Activated CD8-positive, alpha-beta memory T cell treated with anti-CD3 and anti-CD28 coated beads, Interleukin-2, amount 50 U/mL, for 1 hour (primary cell): ENCODE results near the gene PXYLP1.

Experiments used
- DNase-seq: peaks from one replicate; pipeline ENCODE4 v3.0.0-alpha.2; 2020; ENCODE audit errors: extremely low read depth

Gene PXYLP1

DNA sequence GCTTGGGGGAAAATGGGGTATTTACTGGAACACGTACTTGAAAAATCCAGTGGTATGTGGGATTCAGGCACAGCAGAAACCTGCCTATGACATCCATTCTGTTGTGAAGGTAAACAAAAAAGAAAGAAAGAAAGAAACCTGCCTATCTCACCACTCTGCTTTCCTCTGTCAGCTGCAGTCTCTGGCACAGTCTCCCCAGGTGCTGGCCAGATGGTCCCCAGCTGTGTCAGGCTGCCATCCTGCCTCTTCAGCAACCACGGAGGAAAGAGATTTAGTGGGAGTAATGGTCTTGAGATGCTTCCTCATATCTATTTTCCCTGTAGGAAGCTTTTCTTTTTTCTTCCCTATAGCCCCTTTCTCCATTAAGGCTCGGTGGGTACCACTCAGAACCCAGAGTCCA is 2.5 kb upstream of the PXYLP1 start:
- DNase-seq = no peak

GRCh38 chr3:141230293-141230692 is 1.3 kb upstream of the PXYLP1 start:
- DNase-seq = no peak

GRCh38 chr3:141231952-141232823 is 563 bp downstream of the PXYLP1 start:
- DNase-seq = no peak

DNA sequence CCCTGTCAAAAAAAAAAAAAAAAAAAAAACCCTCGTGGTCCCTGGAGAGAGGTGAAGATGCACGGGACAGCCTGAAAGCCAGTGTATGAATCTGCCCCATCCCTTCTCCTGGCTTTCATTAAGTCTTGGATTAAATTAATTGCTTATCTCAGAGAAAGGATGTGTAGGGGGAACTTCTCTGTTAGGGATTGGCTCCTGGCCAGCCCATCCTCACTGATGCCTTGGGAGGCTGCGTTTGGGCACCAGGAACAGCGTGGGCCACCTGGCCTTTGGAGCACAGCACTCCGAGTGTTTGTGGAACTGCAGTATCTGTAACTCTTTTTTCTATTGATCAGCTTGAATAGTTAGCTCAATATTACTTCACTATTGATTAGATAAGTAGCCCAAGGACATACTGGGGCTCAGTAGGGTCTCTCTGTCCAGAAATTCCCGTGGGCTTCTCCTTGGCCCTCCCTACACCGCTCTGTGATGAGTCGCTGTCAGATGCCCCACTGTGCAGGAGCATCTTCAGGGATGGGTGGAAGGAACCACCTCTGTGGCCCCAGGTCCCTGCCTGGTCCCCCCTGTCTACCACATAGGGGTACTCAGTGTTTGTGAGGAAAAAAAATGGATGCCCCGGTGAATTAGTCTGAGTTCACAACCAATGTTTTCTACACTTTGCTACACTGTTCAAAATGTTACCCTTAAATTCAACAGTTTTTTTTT is 2.0 kb downstream of the PXYLP1 start:
- DNase-seq = no peak

GRCh38 chr3:141234283-141234682 is 2.7 kb downstream of the PXYLP1 start:
- DNase-seq = no peak

DNA sequence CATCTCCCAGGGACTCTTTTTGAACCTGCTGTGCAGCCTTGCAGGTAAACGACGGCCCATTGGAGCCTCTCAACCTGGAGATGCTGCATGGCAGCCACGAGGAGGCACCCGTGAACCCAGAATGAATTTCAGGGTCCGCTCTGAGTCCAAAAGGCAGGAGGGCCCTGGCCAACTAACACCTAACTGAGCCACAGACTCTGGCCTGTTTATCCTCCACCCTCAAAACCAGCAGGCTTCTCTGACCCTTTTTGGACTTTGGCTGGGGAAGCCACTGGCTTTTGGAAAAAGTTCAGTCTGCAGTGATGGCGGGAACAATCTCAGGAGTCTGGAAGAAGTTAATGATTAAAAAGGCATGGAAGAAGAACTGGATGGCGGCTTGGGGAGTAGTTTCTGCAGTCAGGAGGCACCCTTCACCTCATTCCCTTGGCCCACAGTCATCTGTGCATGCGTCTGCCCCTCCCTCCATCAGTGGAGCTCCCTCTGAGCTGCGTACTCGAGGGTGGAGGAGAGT is 4.1 kb downstream of the PXYLP1 start:
- no peak for DNase-seq

- no peak for DNase-seq
Measured at GRCh38 chr3:141236361-141236760, 4.7 kb downstream of the PXYLP1 start.

DNA sequence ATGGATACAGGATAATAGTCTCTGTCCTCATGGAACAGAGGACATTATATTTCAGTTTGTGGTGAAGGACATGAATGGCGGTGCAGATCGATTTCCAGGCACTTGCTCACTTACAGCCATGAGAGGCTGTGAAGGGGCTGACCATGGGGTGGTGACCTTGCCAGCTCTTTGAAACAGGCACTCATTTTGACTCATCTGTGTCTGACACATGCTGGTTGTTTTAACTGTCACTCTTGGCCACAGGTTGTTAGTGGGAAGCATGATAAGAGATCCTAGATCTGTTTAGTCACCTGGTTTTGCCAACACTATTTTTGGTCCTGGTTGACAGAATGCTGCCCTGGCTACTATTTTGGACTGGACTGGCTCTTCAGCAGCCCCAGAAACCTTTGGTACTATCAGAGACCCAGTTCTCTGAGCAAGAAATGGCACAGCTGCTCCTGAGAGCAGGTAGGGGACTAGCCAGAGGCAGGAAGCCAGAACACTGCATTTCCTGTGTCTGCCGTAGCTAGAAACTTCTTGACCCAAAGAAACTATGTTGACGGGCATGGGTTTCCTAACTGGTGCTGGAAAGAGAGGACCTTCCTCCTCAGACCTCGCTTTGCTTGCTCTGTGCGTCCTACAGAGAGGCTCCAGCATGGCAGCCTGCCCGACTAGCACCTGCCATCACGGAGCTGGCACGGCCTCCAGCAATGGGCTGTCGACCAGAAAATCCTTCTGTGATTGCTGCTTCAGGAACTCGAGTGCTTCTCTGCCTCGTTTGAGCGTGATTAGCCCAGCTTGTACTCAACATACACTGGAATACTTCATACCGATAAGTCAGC is 6.3 kb downstream of the PXYLP1 start:
- DNase-seq = no peak

DNA sequence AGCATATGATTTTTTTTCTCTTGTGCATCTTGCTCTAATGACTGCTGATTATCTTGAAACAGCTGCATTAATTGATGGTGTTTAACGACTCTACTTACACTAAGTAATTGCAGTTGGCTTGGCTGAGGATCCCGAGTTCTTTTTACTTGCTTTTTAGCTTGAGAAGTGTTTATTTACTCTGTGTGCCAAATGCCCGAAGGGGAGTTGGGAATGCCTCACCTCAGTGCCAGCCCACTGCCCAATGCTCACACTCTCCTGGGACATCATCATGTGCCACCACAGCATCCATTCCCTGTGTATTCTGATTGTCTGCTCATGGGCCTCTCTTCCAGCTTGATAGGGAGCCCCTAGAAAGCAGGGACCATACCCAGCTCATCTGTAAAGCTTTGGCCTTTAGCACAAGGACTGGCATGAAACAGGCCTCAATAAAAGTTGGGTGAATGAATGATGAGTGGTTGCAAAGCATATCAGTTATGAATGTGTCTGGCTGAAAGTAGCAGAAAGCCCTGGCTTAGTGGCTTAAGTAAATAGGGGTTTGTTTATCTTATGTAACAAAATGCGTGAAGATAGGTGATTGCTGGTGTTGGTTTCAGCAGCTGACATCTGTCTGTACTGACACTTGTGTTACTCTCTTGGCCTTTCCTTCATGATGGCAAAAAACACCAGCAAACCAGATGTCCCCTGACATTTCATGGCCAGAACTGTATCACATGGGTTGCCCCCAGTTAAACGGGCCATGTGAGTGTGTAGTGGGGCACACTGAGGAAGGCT is 8.1 kb downstream of the PXYLP1 start:
- DNase-seq = no peak

GRCh38 chr3:141240286-141240685 is 8.7 kb downstream of the PXYLP1 start:
- DNase-seq = no peak

DNA sequence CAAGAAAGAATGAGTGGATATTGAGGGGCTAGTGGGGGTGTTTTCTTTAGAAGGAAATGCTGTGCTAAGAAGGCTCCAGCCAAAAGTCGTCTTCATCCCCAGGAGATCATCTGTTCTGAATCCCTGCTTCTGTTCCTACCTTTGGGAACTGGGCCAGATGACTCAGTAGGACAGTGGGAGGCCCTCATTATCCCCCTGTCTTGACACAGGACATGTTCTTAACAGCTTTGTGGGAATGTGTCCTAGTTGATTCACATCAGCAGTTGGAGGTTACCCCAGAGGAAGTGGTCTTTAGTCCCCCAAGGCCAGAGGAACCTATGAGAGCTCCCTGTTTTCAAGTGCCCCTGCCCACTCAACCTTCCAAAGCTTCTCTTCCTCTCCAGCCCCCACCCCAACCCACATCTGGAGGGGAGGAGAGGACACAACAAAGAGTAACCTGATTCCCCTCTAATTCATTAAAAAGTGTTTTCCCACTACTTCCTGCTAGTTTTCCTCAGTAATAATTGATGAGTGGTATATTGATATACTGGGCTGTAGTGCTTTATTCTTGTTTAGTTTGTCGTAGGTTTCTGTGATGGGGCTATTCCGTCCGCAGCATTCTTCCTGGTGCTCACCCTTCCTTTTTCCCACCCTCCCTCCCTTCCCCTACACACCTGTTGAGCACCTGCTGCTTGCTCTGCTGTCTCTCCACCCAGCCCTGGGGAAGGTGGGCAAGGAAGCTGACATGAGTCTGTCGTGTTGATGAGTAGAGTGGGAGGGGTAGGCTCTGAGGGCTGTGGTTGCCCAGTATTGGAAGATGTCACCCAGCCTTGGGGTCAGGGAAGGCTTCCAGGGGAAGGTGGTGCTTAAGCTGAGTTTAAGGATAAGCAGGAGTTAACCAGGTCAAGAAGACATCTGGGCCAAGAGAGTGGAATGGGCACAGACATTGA is 9.3 kb downstream of the PXYLP1 start:
- no peak for DNase-seq

DNA sequence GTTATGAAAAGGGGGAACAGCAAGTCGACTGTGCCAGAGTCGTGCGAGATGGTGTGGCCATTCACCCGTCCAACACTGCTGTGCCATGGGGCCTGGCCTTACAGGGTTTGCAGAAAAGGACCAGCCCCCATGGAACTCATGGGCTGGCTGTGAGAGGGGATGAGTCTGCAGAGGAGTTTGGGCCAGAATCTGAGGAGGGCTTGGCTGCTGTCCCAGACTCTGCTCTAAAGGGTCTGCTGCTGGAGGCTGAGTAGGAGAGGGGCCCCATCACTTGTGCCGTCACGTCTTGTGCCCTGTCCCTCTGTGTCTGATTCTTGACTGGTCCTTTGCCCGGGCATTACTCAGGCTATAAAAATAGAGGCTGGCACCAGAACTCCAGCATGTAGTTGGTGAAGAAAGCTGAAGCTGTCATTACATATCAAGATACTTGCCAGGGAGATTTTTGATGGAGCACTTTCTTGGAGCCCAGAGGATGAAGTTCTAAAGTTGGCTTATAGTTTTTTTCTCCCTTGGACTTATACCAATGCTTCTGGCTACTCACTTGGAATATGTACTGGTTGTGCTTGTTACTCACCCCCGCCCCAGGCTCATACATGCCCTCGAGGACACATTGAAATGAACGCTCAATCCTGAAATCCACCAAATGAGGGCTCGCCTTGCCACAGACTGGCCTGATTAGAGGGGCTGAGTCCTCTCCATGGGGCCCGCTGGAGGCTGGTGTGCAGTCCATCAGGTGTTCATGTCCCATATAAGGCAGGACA is 10.2 kb downstream of the PXYLP1 start:
- no peak for DNase-seq

GRCh38 chr3:141242377-141243092 is 10.9 kb downstream of the PXYLP1 start:
- DNase-seq = no peak

DNA sequence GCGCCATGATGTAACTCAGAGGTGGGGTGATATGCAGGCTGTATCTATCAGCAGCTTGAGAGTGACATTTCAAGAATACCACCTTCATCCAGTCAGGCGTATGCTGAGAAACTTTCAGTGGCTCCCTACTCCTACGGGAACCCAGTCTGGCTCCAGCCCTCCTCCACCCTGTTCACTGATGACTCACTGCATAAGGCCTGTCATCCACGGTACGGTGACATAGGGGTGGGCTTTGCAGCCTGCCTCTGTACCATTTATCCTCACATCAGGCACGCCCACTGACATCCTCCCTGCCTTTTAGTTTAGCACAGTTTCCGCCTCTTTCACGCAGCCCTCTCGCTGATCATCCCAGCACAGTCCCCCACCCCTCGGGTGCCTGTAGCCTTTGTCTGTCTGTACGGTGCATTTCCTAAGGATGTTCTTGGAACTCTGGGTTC is 11.7 kb downstream of the PXYLP1 start:
- peak; percentile 62 for DNase-seq

- no peak for DNase-seq
Measured at GRCh38 chr3:141246224-141246957, 14.8 kb downstream of the PXYLP1 start.

DNA sequence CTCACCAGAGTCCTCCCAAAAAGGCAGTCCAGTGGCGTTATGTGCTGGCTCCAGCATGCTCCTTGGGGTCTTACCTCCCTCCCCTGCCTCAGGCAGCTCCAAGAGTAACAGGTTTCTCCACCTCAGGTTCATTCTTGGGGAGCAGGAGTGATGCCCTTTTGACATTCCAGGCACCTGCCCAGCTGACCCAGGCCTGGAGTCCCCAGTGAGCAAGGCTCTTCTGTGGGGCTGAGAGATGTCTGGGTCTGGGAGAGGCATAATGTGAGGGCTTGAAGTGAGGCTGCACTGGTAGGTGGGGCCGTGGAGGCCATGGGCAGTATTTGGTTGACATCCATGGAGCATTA is 15.3 kb downstream of the PXYLP1 start:
- DNase-seq = no peak

DNA sequence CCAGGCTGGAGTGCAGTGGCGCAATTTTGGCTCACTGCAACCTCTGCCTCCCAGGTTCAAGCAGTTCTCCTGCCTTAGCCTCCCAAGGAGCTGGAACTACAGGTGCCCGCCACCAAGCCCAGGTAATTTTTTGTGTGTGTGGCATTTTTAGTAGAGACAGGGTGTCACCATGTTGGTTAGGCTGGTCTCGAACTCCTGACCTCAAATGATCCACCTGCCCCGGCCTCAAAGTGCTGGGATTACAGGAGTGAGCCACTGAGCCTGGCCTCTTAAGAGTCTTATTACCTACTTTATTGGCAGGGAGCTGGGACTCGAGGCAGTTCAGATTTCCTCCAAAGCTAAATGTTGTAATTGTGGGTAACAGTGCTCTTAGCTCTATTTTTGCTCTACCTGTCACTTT is 16.4 kb downstream of the PXYLP1 start:
- DNase-seq = no peak

- DNase-seq = no peak
Measured at GRCh38 chr3:141249041-141249440, 17.4 kb downstream of the PXYLP1 start.
